Activated CD4-positive, alpha-beta T cell treated with anti-CD3 and anti-CD28 coated beads for 4 hours (primary cell): ENCODE data around the gene TMEM260.
"Not testable (repeated sequence)": the region's sequence is repeated elsewhere in the genome, so short reads cannot be mapped to it uniquely, and the experiment has no call there.

Experiments used
- DNase-seq, 2 donors: peaks; one replicate each; pipeline ENCODE4 v3.0.0-alpha.2; 2020

TMEM260 gene

DNA sequence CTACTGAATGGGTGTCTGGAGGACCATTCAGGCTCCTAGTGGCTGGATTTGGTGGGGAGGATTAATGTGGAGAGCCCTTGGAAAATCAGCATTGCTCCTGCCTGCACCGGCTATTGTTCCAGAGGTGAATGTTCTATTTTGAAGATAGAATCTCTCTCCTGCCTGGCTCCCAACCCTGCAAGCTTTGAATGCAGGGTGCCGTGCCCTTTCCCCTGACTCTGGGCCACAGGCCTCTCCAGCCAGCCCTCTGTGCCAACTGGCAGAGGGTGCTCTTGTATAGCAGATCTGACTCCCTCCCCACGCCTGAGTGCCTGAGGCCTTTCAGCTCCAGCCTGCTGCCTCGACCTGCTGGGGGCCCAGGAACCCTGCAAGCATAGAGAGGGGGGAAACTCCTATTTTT, 106.8 kb downstream of the TMEM260 start:
- no peak for DNase-seq

DNA sequence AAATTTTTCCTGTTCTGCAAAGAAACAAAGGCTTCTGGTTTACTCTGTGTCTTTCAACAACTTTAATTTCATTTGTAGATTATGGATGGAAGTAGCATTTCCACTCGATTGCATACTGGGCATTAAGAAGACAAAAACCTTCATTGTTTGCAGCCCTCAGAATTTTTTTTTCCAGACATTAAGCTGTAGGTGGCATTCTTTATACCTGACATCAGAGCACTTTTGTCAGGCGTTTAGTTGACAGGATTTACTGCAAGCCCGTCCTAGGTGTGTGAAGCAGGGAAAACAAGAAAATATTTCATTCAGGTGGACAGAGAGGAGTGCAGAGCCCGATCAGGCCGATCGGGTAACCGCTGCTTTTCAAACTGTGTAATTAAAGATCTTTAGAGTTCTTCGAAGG, 107.5 kb downstream of the TMEM260 start:
- no peak for DNase-seq

DNA sequence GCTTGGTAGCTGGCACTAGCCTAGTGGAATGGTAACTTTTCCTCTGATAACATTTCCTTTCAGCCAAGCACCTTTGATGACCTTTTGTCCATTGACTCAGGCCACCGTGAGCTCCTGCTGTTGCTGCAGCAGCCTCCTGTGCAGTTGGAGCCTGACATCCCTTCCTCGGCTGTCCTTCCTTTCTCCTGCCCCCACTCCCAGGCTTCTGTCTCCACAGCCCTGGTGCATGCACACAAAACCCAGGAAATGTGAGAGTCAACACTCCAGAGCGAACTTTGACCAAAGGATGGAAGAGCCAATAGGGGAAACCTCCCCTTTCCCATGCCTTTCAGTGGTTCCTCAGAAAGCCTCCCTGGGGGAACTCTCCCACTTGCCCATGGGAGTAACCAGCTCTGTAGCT, 115.0 kb downstream of the TMEM260 start:
- DNase-seq, result no peak

DNA sequence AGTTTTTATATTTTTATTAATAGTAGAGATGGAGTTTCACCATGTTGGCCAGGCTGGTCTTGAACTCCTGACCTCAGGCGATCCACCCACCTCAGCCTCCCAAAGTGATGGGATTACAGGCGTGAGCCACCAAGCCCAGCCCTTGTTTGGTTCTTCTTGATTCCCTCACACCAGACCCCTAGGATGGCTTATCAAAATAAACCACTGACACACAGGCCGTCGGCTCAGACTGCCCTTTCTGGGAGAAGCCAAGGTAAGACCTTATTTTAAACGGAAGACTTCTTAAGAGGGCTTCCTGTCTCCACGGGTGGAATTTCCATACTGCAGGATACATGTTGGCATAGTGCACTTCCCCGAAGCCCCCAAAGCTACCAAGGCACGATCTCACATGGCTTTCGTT, 115.6 kb downstream of the TMEM260 start:
- not testable (repeated sequence) for DNase-seq
